MM.1S (cell line): Measurements from ENCODE around the gene PSMD11.

Experiments
- EZH2 ChIP-seq: fragments of 300-600 bp; sonication (generic); optimal IDR thresholded peaks from 2 replicates; pipeline ENCODE3; 2017; ENCODE audit warnings: low read depth, mild to moderate bottlenecking, antibody characterized with exemption, low read length, mixed read lengths
- EZH2phosphoT487 ChIP-seq: fragments of 300-600 bp; sonication (generic); IDR thresholded peaks from 2 replicates; pipeline ENCODE4 v1.6.1; 2018; ENCODE audit warnings: antibody characterized with exemption, low read length
- TF ChIP-seq, protein P1 (sequence below): fragments of 300-600 bp; sonication (generic); IDR thresholded peaks from 2 replicates; pipeline ENCODE4 v1.5.1; 2016; ENCODE audit warnings: antibody characterized with exemption, low read length, mixed read lengths

GRCh38 chr17:32429598-32429997 lies 14.7 kb upstream of the PSMD11 start:
- TF ChIP-seq, protein P1, sequence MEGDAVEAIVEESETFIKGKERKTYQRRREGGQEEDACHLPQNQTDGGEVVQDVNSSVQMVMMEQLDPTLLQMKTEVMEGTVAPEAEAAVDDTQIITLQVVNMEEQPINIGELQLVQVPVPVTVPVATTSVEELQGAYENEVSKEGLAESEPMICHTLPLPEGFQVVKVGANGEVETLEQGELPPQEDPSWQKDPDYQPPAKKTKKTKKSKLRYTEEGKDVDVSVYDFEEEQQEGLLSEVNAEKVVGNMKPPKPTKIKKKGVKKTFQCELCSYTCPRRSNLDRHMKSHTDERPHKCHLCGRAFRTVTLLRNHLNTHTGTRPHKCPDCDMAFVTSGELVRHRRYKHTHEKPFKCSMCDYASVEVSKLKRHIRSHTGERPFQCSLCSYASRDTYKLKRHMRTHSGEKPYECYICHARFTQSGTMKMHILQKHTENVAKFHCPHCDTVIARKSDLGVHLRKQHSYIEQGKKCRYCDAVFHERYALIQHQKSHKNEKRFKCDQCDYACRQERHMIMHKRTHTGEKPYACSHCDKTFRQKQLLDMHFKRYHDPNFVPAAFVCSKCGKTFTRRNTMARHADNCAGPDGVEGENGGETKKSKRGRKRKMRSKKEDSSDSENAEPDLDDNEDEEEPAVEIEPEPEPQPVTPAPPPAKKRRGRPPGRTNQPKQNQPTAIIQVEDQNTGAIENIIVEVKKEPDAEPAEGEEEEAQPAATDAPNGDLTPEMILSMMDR = no peak
- no peak for TF ChIP-seq EZH2
- no peak for TF ChIP-seq EZH2phosphoT487
